ENCODE data around the gene SFT2D3.

GRCh38 chr2:127681288-127681804 is 20.0 kb upstream of the SFT2D3 start:
- TF ChIP-seq TAF1 (IDR thresholded peaks at IDR 0.05; ENCODE audit: low read depth, low read length) (no peak), POLR2A (IDR thresholded peaks at IDR 0.05; ENCODE audit: low read depth, low read length) (no peak), POLR2AphosphoS5 (IDR thresholded peaks at IDR 0.05; ENCODE audit: low read depth, low read length) (no peak), SPI1 (IDR thresholded peaks at IDR 0.05; ENCODE audit: low read depth, low read length) (no peak)
